ENCODE measurements around the gene GOLGA2. TPM values are rescaled to one million over a fixed set of nuclear protein-coding genes. Genes with fewer than 3 reads are reported as not detected.

GOLGA2 gene
- total RNA-seq, 1 experiment from 2014 or later = 51.0 TPM

- no peak for TF ChIP-seq CTCF (conservative IDR thresholded peaks at IDR 0.05)
- no peak overlapping the region for H3K14ac ChIP-seq (ENCODE audit: insufficient read depth, low read length)
- no peaks in the 10 kb centered on the region for H3K9me3 ChIP-seq (ENCODE audit: control insufficient read depth, low read depth, low read length)
- peaks cover 5% of the 10 kb centered on the region for H4K20me1 ChIP-seq (ENCODE audit: control insufficient read depth, insufficient read depth, insufficient read length)
- no peak overlapping the region for H3K9ac ChIP-seq (ENCODE audit: extremely low read depth, insufficient read length, low read length)
- no peak overlapping the region for H3K4me2 ChIP-seq (ENCODE audit: insufficient read depth, insufficient read length, low read length)
- WGBS (ENCODE audit: extremely low coverage, insufficient read length, low lambda C conversion rate) = no CpG with 5 or more reads among the region's 13 CpGs
- H3K79me2 ChIP-seq (ENCODE audit: insufficient read depth, low read length) = no peaks in the 10 kb centered on the region
- H2BK12ac ChIP-seq (ENCODE audit: insufficient read length, low read depth, low read length) = no peak overlapping the region
- H3K4me3 Mint-ChIP-seq = peak overlapping the region in 1 of 2 experiments; percentile 8; a peak in 1 of 5 replicates
- no peak overlapping the region for H4K5ac ChIP-seq (ENCODE audit: insufficient read length, low read depth, low read length)
- H3K27ac ChIP-seq (ENCODE audit: insufficient read length, low read depth, low read length) = no peak overlapping the region
- H3K4me1 ChIP-seq (ENCODE audit: insufficient read depth, low read length) = peaks cover 5% of the 10 kb centered on the region; the same call in 1 of the 2 replicates
- H3K4me1 Mint-ChIP-seq = peaks cover 15 to 21% of the 10 kb centered on the region in 2 experiments
- no peak overlapping the region for H3K23ac ChIP-seq (ENCODE audit: insufficient read length, low read depth, low read length)
- H3K56ac ChIP-seq (ENCODE audit: insufficient read length, low read depth, low read length) = no peak overlapping the region
- no peak for DNase-seq
- H3K23me2 ChIP-seq (ENCODE audit: insufficient read length, low read depth, low read length, poor library complexity, severe bottlenecking) = no peaks in the 10 kb centered on the region
- no peak overlapping the region for H2AK5ac ChIP-seq (ENCODE audit: insufficient read length, low read length)
- H3K18ac ChIP-seq (ENCODE audit: insufficient read length, low read depth, low read length) = no peak overlapping the region
- H3K36me3 Mint-ChIP-seq (ENCODE audit: insufficient read depth in 1 of 3, low read depth in 3 of 3) = peaks cover 18 to 31% (median 27%) of the 10 kb centered on the region in 3 experiments
- H4K8ac ChIP-seq (replicated peaks; ENCODE audit: insufficient read length, low read depth, low read length) = no peak overlapping the region
- H3K27me3 Mint-ChIP-seq (ENCODE audit: low read depth) = no peaks in the 10 kb centered on the region; the same call in 1 of the 2 replicates
- H3K9me3 Mint-ChIP-seq = no peaks in the 10 kb centered on the region
- no peak overlapping the region for H2BK15ac ChIP-seq (ENCODE audit: low read depth, low read length)
- H3K27me3 ChIP-seq (ENCODE audit: insufficient read depth, low read length) = no peaks in the 10 kb centered on the region
- H2AFZ ChIP-seq (ENCODE audit: low read length) = no peak overlapping the region
- no peak overlapping the region for H3K27ac Mint-ChIP-seq
- no peak overlapping the region for H2BK20ac ChIP-seq (ENCODE audit: low read depth, low read length, poor library complexity, severe bottlenecking)
- H3K4ac ChIP-seq (ENCODE audit: low read depth, low read length) = no peak overlapping the region
- H3T11ph ChIP-seq (ENCODE audit: low read length) = no peak overlapping the region
- H3K79me1 ChIP-seq (ENCODE audit: insufficient read depth, low read depth, low read length, poor library complexity, severe bottlenecking) = no peaks in the 10 kb centered on the region
- no peak overlapping the region for H2BK120ac ChIP-seq (ENCODE audit: low read depth, low read length, poor library complexity, severe bottlenecking)
- no peak overlapping the region for H4K91ac ChIP-seq (ENCODE audit: insufficient read length, low read depth, low read length)
- H2BK5ac ChIP-seq (ENCODE audit: insufficient read length, low read length) = no peak overlapping the region
Observed at GRCh38 chr9:128243215-128244018, 32.4 kb downstream of the GOLGA2 start.
